Activated CD4-positive, alpha-beta T cell treated with anti-CD3 and anti-CD28 coated beads for 24 hours (primary cell): ENCODE measurements around the gene MTMR3.

Source experiments
- DNase-seq, 2 donors: peaks; one replicate each; pipeline ENCODE4 v3.0.0-alpha.2; 2020; ENCODE audit warnings: low read depth in 2 of 2

The MTMR3 gene

GRCh38 chr22:30002861-30003486, 120.0 kb downstream of the MTMR3 start:
- no peak for DNase-seq

GRCh38 chr22:30004101-30004500, 121.1 kb downstream of the MTMR3 start:
- no peak for DNase-seq

- no peak for DNase-seq
These were observed 121.7 kb downstream of the MTMR3 start for GRCh38 chr22:30004694-30005093.

- DNase-seq, result peak; percentile 54
These were observed 122.4 kb downstream of the MTMR3 start for GRCh38 chr22:30005213-30005857.

GRCh38 chr22:30007361-30007760, 124.4 kb downstream of the MTMR3 start:
- DNase-seq, result no peak

- no peak for DNase-seq
These were observed 125.4 kb downstream of the MTMR3 start for GRCh38 chr22:30008401-30008800.

- no peak for DNase-seq
These were observed 126.5 kb downstream of the MTMR3 start for GRCh38 chr22:30009478-30009877.

- no peak for DNase-seq
These were observed 127.9 kb downstream of the MTMR3 start for GRCh38 chr22:30010789-30011405.

- DNase-seq, result no peak
These were observed 130.2 kb downstream of the MTMR3 start for GRCh38 chr22:30013201-30013600.

GRCh38 chr22:30014244-30014643, 131.3 kb downstream of the MTMR3 start:
- no peak for DNase-seq

GRCh38 chr22:30015229-30015797, 132.3 kb downstream of the MTMR3 start:
- no peak for DNase-seq

GRCh38 chr22:30015846-30016245, 132.9 kb downstream of the MTMR3 start:
- DNase-seq, result no peak

GRCh38 chr22:30016596-30016995, 133.6 kb downstream of the MTMR3 start:
- no peak for DNase-seq

GRCh38 chr22:30017375-30018223, 134.6 kb downstream of the MTMR3 start:
- no peak for DNase-seq

GRCh38 chr22:30020511-30020910, 137.5 kb downstream of the MTMR3 start:
- no peak for DNase-seq

GRCh38 chr22:30021338-30021737, 138.4 kb downstream of the MTMR3 start:
- DNase-seq, result no peak

- DNase-seq, result no peak
These were observed 139.1 kb downstream of the MTMR3 start for GRCh38 chr22:30021881-30022619.

- no peak for DNase-seq
These were observed 140.2 kb downstream of the MTMR3 start for GRCh38 chr22:30023099-30023660.

- no peak for DNase-seq
These were observed 141.3 kb downstream of the MTMR3 start for GRCh38 chr22:30024231-30024630.

GRCh38 chr22:30025221-30025620, 142.2 kb downstream of the MTMR3 start:
- DNase-seq, result no peak

GRCh38 chr22:30026756-30027155, 143.8 kb downstream of the MTMR3 start:
- DNase-seq, result no peak
